Neuronal stem cell (in vitro differentiated cells): Measurements from ENCODE around the gene CCL23.
"Not testable (repeated sequence)": the region's sequence is repeated elsewhere in the genome, so short reads cannot be mapped to it uniquely, and the experiment has no call there.

Experiments used
- DNase-seq: peaks from one replicate; pipeline ENCODE4 v3.0.0-alpha.2; 2013; ENCODE audit warnings: low spot score
- H2AFZ ChIP-seq: one replicate; pipeline ENCODE4 v1.6.1; 2013; ENCODE audit warnings: mild to moderate bottlenecking, low read length, inconsistent platforms
- H2AK5ac ChIP-seq: 2 replicates; pipeline ENCODE4 v1.6.1; 2013; ENCODE audit warnings: low read depth, mild to moderate bottlenecking, inconsistent platforms, low read length, moderate library complexity, mixed read lengths
- H2BK120ac ChIP-seq: 2 replicates; pipeline ENCODE4 v1.6.1; 2013; ENCODE audit warnings: low read depth, mild to moderate bottlenecking, inconsistent platforms, low read length, moderate library complexity, mixed read lengths
- H2BK12ac ChIP-seq: one replicate; pipeline ENCODE4 v1.6.1; 2013; ENCODE audit warnings: low read length, inconsistent platforms
- H2BK15ac ChIP-seq: 2 replicates; pipeline ENCODE4 v1.6.1; 2013; ENCODE audit warnings: mild to moderate bottlenecking, low read length, inconsistent platforms, mixed read lengths
- H2BK5ac ChIP-seq: one replicate; pipeline ENCODE4 v1.6.1; 2013; ENCODE audit warnings: inconsistent platforms, mild to moderate bottlenecking, low read length, moderate library complexity
- H3K14ac ChIP-seq: one replicate; pipeline ENCODE4 v1.6.1; 2013; ENCODE audit warnings: low read length, inconsistent platforms
- H3K18ac ChIP-seq: 2 replicates; pipeline ENCODE4 v1.6.1; 2013; ENCODE audit warnings: low read length, inconsistent platforms
- H3K23ac ChIP-seq: 2 replicates; pipeline ENCODE4 v1.6.1; 2013; ENCODE audit warnings: low read depth, mild to moderate bottlenecking, mixed read lengths, low read length, inconsistent platforms; ENCODE audit not compliant: poor library complexity
- H3K27ac ChIP-seq: replicated peaks from 3 replicates; pipeline ENCODE4 v1.5.1; 2013; ENCODE audit warnings: low read length, inconsistent platforms
- H3K27me3 ChIP-seq, 3 experiments: 2 replicates each; pipeline ENCODE4 v1.6.1; 2013; ENCODE audit warnings: low read length in 3 of 3, mild to moderate bottlenecking in 2 of 3, inconsistent platforms in 1 of 3, low read depth in 1 of 3, mixed read lengths in 1 of 3, moderate library complexity in 1 of 3; ENCODE audit not compliant: control insufficient read depth in 3 of 3, insufficient read depth in 3 of 3
- H3K36me3 ChIP-seq, 2 donors: replicated peaks in 1 of 2; 2 replicates each; pipeline ENCODE4 v1.6.1; 2013; ENCODE audit warnings: low read length in 2 of 2; ENCODE audit not compliant: control insufficient read depth in 2 of 2, insufficient read depth in 2 of 2
- H3K4ac ChIP-seq: 2 replicates; pipeline ENCODE4 v1.6.1; 2013; ENCODE audit warnings: inconsistent platforms, mild to moderate bottlenecking, low read length, moderate library complexity
- H3K4me1 ChIP-seq, 2 donors: 1 replicate in 1 of 2; 2 replicates in 1 of 2; pipeline ENCODE4 v1.6.1; 2013; ENCODE audit warnings: low read length in 2 of 2, low read depth in 1 of 2; ENCODE audit not compliant: control insufficient read depth in 2 of 2, insufficient read depth in 1 of 2
- H3K4me2 ChIP-seq: one replicate; pipeline ENCODE4 v1.6.1; 2013; ENCODE audit warnings: mild to moderate bottlenecking, low read length, inconsistent platforms; ENCODE audit not compliant: insufficient read depth, poor library complexity, severe bottlenecking
- H3K4me3 ChIP-seq, 2 donors: 2 replicates each; pipeline ENCODE4 v1.5.1; 2013; ENCODE audit warnings: low read length in 2 of 2, mild to moderate bottlenecking in 2 of 2, inconsistent platforms in 1 of 2, moderate library complexity in 1 of 2
- H3K79me1 ChIP-seq: one replicate; pipeline ENCODE4 v1.6.1; 2013; ENCODE audit warnings: low read depth, mild to moderate bottlenecking, inconsistent platforms, low read length, moderate library complexity
- H3K9ac ChIP-seq: one replicate; pipeline ENCODE4 v1.6.1; 2013; ENCODE audit warnings: mild to moderate bottlenecking, low read depth, low read length, inconsistent platforms; ENCODE audit not compliant: poor library complexity
- H3K9me3 ChIP-seq, 2 donors: replicated peaks in 1 of 2; 2 replicates each; pipeline versions ENCODE3 to v1.6.1; 2013; ENCODE audit warnings: low read length in 2 of 2, mild to moderate bottlenecking in 2 of 2, inconsistent platforms in 1 of 2, low read depth in 1 of 2, mixed read lengths in 1 of 2, moderate library complexity in 1 of 2; ENCODE audit not compliant: control insufficient read depth in 2 of 2, insufficient read depth in 1 of 2
- H4K8ac ChIP-seq: one replicate; pipeline ENCODE4 v1.6.1; 2013; ENCODE audit warnings: low read depth, mild to moderate bottlenecking, inconsistent platforms, low read length, moderate library complexity
- H4K91ac ChIP-seq: one replicate; pipeline ENCODE4 v1.6.1; 2013; ENCODE audit warnings: low read length, low read depth, mild to moderate bottlenecking, inconsistent platforms; ENCODE audit not compliant: poor library complexity
- WGBS, 2 donors: extraction: QIAGEN DNeasy Blood & Tissue Kit; methylation state at CpG; one replicate each; pipeline ENCODE4 v1.1.7; 2013; ENCODE audit warnings: missing lambda C conversion rate in 2 of 2, mixed read lengths in 1 of 2; ENCODE audit not compliant: insufficient read length in 2 of 2, insufficient replicate concordance in 1 of 2; ENCODE audit errors: extremely low coverage in 2 of 2; 5-methylcytosine and 5-hydroxymethylcytosine counted together

Gene CCL23

DNA sequence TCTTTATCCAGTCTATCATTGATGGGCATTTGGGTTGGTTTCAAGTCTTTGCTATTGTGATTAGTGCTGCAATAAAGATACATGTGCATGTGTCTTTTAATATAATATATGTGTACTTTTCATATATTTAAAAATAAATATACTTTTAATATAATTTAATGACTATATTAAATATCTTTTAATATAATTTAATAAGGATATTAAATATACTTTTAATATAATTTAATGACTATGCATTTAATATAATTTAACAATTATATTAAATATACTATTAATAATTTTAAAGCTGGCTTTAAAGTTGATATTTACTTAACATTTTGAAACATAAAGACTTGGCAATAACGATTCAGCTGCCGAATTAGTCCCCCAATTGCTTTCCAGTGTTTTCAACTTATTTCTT is 1.2 kb downstream of the CCL23 start:
- Histone ChIP-seq H3K4me1 (no peaks in the 10 kb centered on the region), H2BK12ac (no peak overlapping the region), H3K23ac (no peak overlapping the region), H3K4me2 (no peak overlapping the region), H3K4me3 (no peak overlapping the region), H2AFZ (no peak overlapping the region), H4K8ac (no peak overlapping the region), H3K18ac (no peak overlapping the region), H3K4ac (no peak overlapping the region), H2BK5ac (no peak overlapping the region), H3K9ac (no peak overlapping the region), H3K27me3 (peaks cover 0 to 3% (median 0%) of the 10 kb centered on the region in 3 experiments), H3K9me3 (peaks cover 0 to 5% of the 10 kb centered on the region in 2 donors), H3K79me1 (no peaks in the 10 kb centered on the region), H3K27ac (no peak overlapping the region), H2AK5ac (no peak overlapping the region), H3K14ac (no peak overlapping the region), H4K91ac (no peak overlapping the region), H3K36me3 (no peaks in the 10 kb centered on the region), H2BK15ac (no peak overlapping the region), H2BK120ac (no peak overlapping the region)
- DNase-seq: no peak
- no CpG with 5 or more reads among the region's 2 CpGs for WGBS, 2 donors

DNA sequence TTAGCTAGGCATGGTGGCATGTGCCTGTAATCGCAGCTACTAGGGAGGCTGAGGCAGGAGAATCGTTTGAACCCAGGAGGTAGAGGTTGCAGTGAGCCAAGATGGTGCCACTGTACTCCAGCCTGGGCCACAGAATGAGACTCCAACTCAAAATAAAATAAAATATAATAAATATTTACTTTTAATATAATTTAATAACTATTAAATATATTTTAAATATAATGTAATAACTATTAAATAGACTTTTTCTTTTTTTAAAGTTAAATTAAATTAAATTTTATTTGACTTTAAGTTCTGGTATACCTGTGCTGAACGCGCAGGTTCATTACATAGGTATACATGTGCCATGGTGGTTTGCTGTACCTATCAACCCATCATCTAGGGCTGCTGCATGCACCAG is 1.9 kb downstream of the CCL23 start:
- H4K8ac ChIP-seq, H3K18ac ChIP-seq, H3K14ac ChIP-seq, H3K36me3 ChIP-seq, H3K4me1 ChIP-seq, H2BK15ac ChIP-seq, H3K9ac ChIP-seq, H4K91ac ChIP-seq, H3K9me3 ChIP-seq, H2AFZ ChIP-seq, DNase-seq, H3K4me2 ChIP-seq, H2AK5ac ChIP-seq, H3K23ac ChIP-seq, H2BK5ac ChIP-seq, H2BK12ac ChIP-seq, H3K27me3 ChIP-seq, H3K4me3 ChIP-seq, H3K79me1 ChIP-seq, H2BK120ac ChIP-seq, H3K4ac ChIP-seq, H3K27ac ChIP-seq: not testable (repeated sequence)
- WGBS, 2 donors: no CpG with 5 or more reads among the region's 4 CpGs

DNA sequence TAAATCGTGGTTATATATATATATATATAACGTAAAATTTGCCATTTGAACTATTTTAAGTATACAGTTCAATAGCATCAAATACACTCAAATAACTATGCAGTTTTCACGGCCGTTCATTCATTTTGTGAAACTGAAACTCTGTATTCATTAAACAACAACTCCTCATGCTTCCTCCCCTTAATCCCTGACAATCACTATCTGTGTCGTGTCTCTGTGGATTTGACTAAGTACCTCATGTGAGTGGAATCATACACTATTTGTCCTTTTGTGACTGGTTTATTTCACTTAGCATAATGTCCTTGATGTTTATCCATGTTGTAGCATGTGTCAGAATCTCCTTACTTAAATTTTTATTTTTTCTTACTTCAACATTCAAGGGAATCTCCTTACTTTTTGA is 2.8 kb downstream of the CCL23 start:
- Histone ChIP-seq H3K4me2 (no peak overlapping the region), H3K9ac (no peak overlapping the region), H3K9me3 (peaks cover 0 to 6% of the 10 kb centered on the region in 2 donors), H2AFZ (no peak overlapping the region), H4K91ac (no peak overlapping the region), H2BK5ac (no peak overlapping the region), H3K27ac (no peak overlapping the region), H3K23ac (no peak overlapping the region), H3K18ac (no peak overlapping the region), H2BK15ac (no peak overlapping the region), H4K8ac (no peak overlapping the region), H3K27me3 (peaks cover 0 to 3% (median 0%) of the 10 kb centered on the region in 3 experiments), H3K4me1 (no peaks in the 10 kb centered on the region), H2BK12ac (no peak overlapping the region), H3K79me1 (no peaks in the 10 kb centered on the region), H2AK5ac (no peak overlapping the region), H2BK120ac (no peak overlapping the region), H3K4ac (no peak overlapping the region), H3K14ac (no peak overlapping the region), H3K4me3 (no peak overlapping the region), H3K36me3 (no peaks in the 10 kb centered on the region)
- DNase-seq: no peak
- WGBS, 2 donors: no CpG with 5 or more reads among the region's 5 CpGs

DNA sequence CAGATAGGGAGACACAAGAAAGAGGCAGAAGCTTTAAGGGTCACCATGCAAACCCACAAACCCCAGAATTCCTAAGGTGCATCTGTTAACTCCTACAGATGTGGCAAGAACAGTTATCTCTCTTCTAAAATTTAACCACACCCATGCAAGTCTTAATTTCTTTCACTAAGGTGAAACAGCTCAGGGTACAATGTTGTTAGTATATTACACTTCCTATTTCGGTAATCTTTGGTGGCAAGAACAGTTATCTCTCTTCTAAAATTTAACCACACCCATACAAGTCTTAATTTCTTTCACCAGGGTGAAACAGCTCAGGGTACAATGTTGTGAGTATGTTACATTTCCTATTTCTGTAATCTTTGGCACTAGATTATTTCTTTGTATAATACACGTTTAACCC is 6.6 kb downstream of the CCL23 start:
- Histone ChIP-seq H3K27ac (no peak overlapping the region), H2BK120ac (no peak overlapping the region), H3K4me2 (no peak overlapping the region), H3K23ac (no peak overlapping the region), H3K4me1 (no peaks in the 10 kb centered on the region), H2BK12ac (no peak overlapping the region), H2AK5ac (no peak overlapping the region), H3K4ac (no peak overlapping the region), H3K79me1 (no peaks in the 10 kb centered on the region), H3K27me3 (peaks cover 0 to 3% (median 0%) of the 10 kb centered on the region in 3 experiments), H3K9me3 (peaks cover 0 to 14% of the 10 kb centered on the region in 2 donors), H3K4me3 (no peak overlapping the region), H2BK15ac (no peak overlapping the region), H3K9ac (no peak overlapping the region), H3K14ac (no peak overlapping the region), H3K18ac (no peak overlapping the region), H3K36me3 (no peaks in the 10 kb centered on the region), H2AFZ (no peak overlapping the region), H4K91ac (no peak overlapping the region), H2BK5ac (no peak overlapping the region), H4K8ac (no peak overlapping the region)
- no peak for DNase-seq
- WGBS, 2 donors: no CpG with 5 or more reads among the region's 2 CpGs
